ENCODE data around the gene MOV10L1. TPM values are rescaled to one million over a fixed set of nuclear protein-coding genes. Genes with fewer than 3 reads are reported as not detected.
"Not testable (repeated sequence)": the region's sequence is repeated elsewhere in the genome, so short reads cannot be mapped to it uniquely, and the experiment has no call there.

The MOV10L1 gene
- total RNA-seq, 1 donor from 2014 or later, result 0.26 TPM

- DNase-seq (ENCODE audit: low spot score), result no peak
Measured at GRCh38 chr22:50078246-50078645, 11.6 kb upstream of the MOV10L1 start.

GRCh38 chr22:50078761-50079160 is 11.0 kb upstream of the MOV10L1 start:
- DNase-seq (ENCODE audit: low spot score), result no peak

- DNase-seq (ENCODE audit: low spot score), result no peak
Measured at GRCh38 chr22:50080077-50080465, 9.7 kb upstream of the MOV10L1 start.

GRCh38 chr22:50081426-50082196 is 8.2 kb upstream of the MOV10L1 start:
- no peak for DNase-seq (ENCODE audit: low spot score)

- no peak for DNase-seq (ENCODE audit: low spot score)
Measured at GRCh38 chr22:50082197-50082715, 7.5 kb upstream of the MOV10L1 start.

- DNase-seq (ENCODE audit: low spot score), result no peak
Measured at GRCh38 chr22:50082961-50083461, 6.8 kb upstream of the MOV10L1 start.

GRCh38 chr22:50083462-50084079 is 6.2 kb upstream of the MOV10L1 start:
- DNase-seq (ENCODE audit: low spot score), result no peak

GRCh38 chr22:50084080-50084477 is 5.7 kb upstream of the MOV10L1 start:
- no peak for DNase-seq (ENCODE audit: low spot score)

GRCh38 chr22:50084614-50085021 is 5.2 kb upstream of the MOV10L1 start:
- no peak for DNase-seq (ENCODE audit: low spot score)

GRCh38 chr22:50085211-50085972 is 4.4 kb upstream of the MOV10L1 start, which contains the start of gene MLC1:
MLC1 (minus strand) TSS chr22:50085426; CDS start chr22:50084902, 524 bp downstream.
- no peak for DNase-seq (ENCODE audit: low spot score)

- no peak for DNase-seq (ENCODE audit: low spot score)
Measured at GRCh38 chr22:50086526-50086925, 3.3 kb upstream of the MOV10L1 start.

- not testable (repeated sequence) for DNase-seq (ENCODE audit: low spot score)
Measured at GRCh38 chr22:50086975-50087374, 2.8 kb upstream of the MOV10L1 start.

GRCh38 chr22:50087646-50088045 is 2.2 kb upstream of the MOV10L1 start:
- DNase-seq (ENCODE audit: low spot score), result no peak

GRCh38 chr22:50088096-50088495 is 1.7 kb upstream of the MOV10L1 start:
- no peak for DNase-seq (ENCODE audit: low spot score)

GRCh38 chr22:50089231-50089630 is 575 bp upstream of the MOV10L1 start:
- no peak for DNase-seq (ENCODE audit: low spot score)

GRCh38 chr22:50090412-50090714 is 557 bp downstream of the MOV10L1 start:
- no peak for DNase-seq (ENCODE audit: low spot score)

GRCh38 chr22:50091092-50091768 is 1.4 kb downstream of the MOV10L1 start:
- no peak for DNase-seq (ENCODE audit: low spot score)

- no peak for DNase-seq (ENCODE audit: low spot score)
Measured at GRCh38 chr22:50092342-50092741, 2.5 kb downstream of the MOV10L1 start.

GRCh38 chr22:50098052-50098451 is 8.2 kb downstream of the MOV10L1 start:
- DNase-seq (ENCODE audit: low spot score), result no peak

GRCh38 chr22:50101870-50102565 is 12.2 kb downstream of the MOV10L1 start:
- no peak for DNase-seq (ENCODE audit: low spot score)

GRCh38 chr22:50102946-50103345 is 13.1 kb downstream of the MOV10L1 start:
- no peak for DNase-seq (ENCODE audit: low spot score)

All from ureter (tissue), 1 donor.